Measurements from ENCODE around the gene IRX2. TPM values are rescaled to one million over a fixed set of nuclear protein-coding genes. Genes with fewer than 3 reads are reported as not detected.

Gene IRX2
- total and polyA plus RNA-seq, 2 of the 8 experiments (the other 6 are each of a cell fraction or from before 2014, with no cell fraction given): 23.4 to 40.4 TPM

DNA sequence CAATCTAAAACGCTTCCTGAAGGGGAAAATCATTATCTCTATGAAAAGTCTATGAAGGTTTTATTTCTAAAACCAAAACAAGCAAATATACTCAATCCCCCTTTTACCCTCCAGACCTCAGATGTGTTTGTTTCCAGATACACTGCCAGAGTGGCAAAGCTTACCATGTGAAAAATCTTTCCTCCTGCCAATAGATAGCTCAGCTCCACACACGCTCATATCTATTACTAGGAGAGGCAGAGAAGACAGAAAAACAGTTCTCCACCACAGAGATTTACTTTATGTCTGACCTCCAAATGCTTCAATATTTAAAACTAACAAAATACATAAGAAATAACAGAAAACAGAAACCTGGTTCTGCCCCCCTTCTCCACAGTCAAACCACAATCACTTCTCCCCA lies 7.0 kb downstream of the IRX2 start (continued):
- TF ChIP-seq SP2 (IDR thresholded peaks at IDR 0.05; ENCODE audit: low read length): no peak
